HG03457 (cell line): ENCODE data around the gene TSPAN9.

Experiments
- ATAC-seq: cut with Tn5 transposase; IDR thresholded peaks from one replicate; pipeline ENCODE4 v1.9.1; 2021; ENCODE audit warnings: moderate number of reproducible peaks; ENCODE audit not compliant: unreplicated experiment

Gene TSPAN9

DNA sequence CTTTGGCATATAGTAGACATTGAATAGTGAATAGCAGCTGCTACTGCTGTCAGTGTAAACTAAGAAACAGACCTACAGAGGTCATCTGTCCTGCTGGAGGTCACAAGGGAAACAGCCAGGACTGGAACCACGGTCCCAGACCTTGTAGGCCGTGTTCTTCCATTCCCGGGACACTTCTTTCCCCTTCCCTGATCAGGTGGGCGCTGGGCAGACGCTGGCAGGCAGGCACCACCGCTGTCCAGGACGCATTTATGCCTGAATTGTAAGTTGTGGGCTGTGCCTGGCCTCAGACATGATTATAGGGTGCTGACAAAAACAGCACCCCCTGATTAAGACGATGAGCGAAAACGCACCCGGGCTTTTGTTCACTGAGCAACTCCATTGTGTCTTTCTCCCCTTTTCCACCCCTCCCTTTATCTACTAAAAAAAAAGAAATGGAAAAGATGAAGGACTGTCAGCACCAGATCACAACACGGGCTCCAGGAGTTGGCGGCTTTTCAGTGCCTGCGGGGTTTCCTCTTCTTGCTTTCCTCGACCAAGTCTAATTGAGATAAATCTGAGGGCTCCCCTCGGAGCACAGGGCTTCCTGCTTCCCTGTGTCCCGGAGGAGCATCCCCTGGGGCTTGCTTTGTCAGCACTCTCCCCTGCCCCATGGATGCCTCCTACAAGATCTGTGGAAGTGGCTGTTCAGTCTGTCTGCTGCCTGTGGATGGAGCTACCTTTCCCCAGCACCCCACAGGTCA lies 80.6 kb downstream of the TSPAN9 start:
- ATAC-seq, result no peak

DNA sequence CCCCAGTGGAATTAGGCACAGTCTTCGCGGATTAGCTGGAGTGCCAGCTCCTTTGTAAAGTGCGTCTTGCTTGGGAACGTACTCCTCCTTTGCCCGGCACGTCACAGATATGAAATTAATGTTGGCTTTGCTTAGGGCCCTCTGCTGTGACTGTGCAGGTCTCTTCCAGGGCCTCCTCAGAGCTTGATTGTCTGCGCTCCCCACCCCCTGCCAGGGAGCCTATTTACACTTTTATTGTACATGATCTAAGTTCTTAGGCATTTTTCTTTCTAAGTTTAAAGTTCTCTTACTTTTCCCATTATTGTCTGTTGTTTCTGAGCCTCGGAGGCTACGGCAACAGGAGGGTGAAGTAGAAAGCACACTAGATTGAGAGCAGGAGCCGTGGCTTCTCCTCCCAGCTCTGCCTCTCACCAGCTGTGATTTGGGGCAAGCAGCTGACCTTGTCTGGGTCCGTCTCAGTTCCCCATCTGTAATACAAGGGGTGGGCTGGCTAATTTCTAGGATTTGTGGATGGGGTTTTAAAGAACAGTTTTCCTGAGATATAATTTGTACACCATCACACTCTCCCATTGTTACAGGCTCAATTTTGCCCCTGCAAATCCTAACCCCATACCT lies 81.8 kb downstream of the TSPAN9 start:
- no peak for ATAC-seq

DNA sequence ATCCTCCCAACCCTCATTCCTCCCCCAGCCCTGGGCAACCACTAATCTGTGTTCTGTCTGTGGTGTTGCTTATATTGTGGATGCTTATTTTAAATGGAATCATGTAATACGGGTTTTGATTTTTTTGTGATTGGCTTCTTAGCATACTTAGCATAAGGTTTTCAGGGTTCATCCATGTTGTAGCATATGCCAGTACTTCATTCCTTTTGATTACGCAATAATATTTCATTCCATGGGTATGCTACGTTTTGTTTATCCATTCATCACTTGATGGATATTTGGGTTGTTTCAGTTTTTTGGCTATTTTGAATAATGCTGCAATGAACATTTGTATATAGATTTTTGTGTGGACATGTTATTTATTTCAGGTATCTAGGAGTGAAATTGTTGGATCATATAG lies 82.9 kb downstream of the TSPAN9 start:
- no peak for ATAC-seq

DNA sequence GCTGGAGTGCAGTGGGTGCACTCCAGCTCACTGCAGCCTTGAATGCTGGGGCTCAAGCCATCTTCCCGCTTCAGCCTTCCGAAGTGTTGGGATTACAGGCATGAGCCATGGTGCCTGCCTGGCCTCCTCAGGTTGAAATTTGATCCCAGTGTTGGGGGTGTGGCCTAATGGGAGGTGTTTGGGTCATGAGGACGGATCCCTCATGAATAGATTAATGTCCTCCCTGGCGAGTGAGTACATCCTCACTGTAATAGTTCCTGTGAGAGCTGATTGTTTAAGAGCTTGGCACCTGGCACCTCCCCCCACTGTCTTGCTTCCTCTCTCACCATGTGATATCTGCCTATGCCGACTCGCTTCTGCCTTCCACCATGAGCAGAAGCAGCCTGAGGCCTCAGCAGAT lies 84.7 kb downstream of the TSPAN9 start:
- ATAC-seq, result no peak

DNA sequence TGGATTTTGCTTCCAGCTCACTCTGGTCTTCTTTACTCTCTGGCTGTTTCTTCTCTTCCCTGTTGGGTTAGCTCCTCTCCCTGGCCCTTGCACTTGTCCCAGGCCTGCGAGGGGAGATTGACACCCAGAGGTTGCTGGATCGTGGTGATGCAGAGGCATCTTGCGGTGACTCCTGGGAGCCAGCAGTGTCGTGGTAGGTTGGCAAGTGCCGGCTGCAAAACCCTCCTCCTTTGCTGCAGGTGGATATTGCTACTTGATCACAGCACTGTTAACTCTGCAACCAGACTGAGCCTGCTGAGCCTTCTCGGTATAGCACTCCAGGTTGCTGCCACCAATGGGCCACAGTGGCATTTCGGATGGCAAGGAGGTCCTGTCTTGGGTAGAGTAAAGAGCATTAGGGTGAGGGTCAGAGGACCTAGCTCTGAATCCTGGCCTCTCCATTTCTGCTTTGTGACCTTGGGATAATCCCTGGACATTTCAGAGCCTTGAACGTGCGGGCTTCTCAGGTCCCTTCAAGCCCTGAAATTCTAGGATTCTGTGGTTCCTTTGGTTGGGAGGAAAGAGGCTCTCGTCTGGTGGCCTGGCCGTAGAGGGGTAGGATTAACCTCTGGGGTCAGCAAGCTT lies 87.4 kb downstream of the TSPAN9 start:
- ATAC-seq, result no peak

DNA sequence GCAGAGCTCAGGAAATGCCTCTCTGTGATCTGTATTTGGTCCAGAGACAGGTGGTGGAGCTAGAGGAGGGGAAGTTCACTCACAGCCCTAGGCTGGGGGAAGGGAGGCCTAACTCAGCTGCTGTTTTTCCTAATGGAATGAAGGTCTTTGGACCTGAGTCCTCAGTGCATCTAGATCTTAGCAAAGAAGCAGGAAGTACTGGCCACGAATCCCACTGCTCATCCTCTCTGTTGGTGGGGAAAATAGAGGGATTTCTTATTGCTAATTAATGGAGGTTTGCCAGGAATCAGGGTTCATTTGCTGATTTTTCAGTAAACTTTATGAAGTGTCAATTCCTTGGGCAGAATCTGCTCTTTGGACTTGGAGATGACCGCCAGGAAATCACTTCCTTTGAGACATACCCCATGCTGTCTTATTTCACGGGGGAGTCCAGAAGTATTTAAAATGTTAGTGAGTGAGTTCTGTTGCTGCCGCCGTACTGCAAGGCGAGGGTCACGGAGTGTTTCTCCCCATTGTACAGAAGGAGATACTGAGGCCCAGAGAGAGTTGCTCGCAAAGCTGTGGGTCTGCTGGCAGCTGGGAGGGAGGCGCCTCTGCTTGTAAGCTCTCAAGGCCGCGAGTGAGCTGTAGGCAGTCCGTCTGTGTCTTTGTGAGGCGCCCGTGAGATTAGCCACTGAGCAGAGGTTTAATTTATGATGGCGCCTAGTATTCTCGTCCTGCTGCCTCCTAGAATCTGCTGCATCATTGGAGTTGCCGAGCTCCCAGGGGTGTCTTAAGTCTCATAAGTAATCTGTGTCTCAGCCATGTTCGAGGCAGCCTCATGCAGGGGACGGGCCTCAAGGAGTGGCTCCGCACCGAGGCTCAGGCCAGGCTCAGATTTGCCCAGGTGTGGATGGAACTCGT lies 88.2 kb downstream of the TSPAN9 start:
- no peak for ATAC-seq

DNA sequence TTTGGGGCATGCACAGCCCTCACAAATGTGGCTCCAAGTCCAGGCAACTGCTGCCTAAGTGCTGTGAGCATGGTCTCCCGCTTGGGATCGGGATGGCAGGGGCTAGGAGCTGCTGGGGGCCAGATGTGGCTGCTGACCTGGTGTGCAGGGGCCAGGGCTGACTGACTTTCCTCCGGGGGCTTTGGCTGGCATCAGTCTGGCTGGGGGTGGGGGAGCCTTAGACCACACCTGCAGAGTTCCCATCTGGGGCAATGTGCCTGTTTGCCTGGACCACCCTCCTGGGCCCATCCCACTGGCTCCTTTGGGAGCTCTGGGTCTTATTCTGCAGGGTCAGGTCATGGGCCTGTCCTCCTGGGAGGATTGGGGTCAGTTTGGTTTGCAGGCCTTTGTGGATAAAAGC lies 90.5 kb downstream of the TSPAN9 start:
- ATAC-seq, result no peak

DNA sequence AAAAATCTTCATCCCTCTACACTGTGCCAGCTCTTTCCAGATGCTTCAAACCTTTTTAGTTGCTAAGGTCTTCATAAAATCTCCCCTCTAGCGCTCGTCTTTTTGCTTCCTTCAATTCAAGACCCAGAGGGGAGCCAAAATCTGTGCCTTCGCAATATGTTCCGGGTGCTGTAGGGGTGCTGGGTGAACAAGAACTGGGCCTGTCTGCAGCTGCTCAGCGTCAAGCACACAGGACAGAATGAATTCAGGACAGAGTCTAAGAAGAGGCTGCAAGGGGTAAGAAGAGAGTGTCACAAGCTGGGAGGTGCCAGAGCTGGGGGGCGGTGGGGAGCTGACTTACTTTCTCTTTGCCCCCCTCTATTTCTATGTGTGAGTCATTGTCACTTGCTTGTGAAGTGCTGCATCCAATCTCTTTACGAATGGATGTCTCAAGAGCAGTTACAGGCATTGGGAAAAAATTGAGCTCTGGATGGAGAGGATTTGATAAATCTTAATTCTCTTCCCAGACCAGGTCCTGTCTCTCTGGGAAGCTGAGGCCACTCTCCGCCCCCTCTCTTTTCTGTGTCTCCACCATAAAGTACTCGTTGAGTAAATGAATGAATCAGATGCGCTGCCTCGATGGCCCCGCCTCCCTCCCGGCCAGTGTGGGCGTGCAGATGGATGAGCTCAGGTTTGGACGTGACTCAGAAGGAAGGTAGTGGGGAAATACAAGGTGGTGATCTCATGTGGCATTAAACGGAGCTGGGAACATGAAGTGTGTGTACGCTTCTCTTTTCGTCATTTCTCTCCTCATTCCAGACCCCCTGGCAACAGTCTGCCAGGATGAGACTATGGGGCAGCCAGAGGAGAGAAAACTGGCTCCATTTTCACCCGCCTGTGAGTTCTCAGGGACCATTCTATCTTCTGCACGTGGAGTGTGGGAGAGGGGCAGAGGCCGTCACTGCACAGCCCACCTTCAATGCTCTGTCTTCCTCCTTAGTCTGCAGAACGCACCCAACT lies 91.3 kb downstream of the TSPAN9 start:
- no peak for ATAC-seq

DNA sequence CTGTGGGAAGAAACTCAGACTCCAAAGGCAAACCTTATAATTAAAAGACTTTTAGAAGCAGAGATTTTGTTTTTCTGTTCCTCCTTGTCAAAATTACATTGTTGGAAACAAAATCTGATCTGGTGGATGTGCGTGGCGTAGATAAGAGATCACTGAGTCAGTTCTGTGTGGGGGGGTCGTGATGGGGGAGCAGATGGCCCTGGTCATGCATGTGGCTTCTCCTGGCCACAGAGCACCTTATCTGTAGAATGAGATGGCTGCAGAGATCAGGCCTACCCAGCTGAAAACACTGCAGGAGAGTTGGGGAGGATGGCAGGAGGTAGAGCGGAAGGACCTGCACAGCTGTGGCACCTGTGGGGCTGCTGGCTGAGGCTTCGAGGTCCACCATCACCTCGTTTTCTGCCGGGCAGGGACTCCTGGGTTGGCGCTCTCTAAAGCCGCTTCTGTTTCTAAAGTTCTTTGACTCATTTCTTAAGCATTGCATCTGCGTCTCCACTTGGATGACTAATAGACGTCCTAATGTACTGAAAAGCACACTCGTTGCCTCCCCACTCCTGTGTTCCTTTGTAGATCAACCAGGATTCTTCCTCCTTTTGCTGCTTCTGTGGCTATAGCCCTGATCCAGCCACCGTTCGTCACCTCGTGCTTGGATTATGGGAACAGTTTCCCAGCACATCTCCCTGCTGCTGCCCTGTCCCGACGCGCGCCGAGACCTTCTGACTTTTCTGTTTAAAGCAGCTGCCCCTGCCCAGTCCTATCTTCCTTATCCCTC lies 93.4 kb downstream of the TSPAN9 start:
- ATAC-seq, result no peak

DNA sequence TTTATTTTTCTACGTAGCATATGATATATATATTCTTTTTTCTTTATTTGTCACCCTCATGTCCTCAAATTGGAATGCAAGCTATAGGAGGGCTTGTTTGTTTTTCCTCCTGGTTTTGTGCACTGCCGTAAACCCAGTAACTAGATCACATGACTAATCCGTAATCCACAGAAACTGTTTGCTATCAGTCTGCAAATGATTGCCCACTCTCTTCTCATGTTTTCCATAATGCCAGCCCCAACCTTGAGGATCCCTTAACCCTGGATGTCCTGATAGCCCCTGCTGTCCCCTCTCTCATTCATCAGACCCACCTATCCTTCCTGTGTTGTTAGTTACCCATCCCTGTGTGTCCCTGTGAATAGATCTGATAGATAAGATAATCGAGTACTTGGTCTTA lies 94.0 kb downstream of the TSPAN9 start:
- ATAC-seq, result no peak

DNA sequence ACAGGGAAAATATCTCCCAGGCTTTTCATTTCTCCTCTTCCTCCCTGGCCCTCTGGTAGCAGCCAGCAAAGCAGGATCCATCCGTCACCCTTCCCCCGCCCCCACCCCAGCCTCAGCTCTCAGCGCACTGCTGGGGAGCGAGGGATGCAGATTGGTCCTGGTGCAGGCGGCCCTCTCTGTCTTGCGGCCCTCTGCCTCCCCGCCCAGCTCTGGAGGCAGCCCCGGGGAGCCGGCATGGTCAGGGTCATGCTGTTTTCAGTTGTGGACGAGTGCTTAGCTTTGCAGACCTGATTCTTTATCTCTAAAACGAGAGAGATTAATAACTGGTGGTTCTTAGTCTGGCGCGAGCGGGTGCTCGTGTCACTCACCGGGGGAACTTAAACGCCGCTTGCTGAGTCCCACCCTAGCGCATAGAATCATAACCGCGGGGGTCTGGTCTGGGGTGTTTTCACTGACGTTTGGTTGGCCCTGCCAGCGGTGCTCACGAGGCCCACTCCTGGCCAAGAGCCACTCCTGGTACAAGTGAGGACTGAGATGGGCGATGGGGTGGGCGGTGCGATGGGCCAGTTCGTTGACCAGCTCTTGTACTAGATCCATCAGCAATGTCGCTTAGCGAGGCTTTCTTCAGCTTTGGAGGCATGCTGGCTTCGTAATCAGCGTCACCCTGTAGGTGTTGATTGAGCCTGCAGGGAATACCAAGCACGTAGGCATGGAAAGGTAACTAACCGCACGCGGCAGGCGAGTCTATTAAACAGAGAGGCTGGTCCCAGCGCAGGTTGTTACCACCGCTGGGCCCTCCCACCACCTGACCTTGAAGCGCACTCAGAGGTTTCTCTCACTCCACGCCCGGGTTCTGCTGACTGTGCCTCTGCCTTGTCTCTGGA lies 95.2 kb downstream of the TSPAN9 start:
- no peak for ATAC-seq

DNA sequence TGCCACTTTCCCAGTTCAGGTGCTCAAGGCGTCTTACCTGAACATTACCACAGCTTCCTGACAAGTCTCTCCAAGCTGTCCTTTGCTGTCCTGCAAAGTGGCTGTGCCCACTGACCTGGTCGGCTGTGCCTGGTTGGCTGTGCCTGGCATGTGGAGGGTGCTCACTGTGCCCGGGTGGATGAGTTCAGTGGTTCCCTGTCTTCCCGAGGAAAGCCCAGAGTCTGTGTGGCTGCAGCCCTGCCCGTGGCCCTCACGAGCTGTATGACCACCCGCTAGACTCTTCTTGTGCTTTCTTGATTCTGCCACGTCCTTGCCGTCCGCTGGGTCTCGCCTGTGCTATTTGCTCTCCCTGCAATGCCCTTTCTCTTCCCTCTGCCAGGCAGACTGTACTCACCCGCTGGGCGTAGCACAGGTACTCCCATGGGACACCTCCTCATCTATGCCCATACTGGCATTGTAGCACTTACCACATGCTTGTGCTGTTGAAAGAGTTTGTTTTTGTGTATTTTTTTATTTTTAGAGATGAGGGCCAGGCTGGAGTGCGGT lies 95.9 kb downstream of the TSPAN9 start:
- no peak for ATAC-seq

DNA sequence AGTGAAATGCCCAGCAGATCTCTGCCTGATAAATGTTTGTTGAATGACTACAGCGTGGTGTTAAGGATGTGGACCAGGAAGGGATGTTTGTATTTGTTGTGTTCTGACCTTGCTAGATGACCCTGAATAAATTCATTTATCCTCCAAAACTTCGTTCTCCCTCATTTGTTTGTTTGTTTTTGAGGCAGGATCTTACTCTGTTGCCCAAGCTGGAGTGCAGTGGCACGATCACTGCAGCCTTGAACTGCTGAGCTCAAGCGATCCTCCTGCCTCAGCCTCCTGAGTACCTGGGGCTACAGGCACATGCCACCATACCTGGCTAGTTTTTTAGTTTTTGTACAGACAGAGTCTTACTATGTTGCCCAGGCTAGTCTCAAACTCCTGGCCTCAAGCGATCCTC lies 96.7 kb downstream of the TSPAN9 start:
- ATAC-seq, result no peak

DNA sequence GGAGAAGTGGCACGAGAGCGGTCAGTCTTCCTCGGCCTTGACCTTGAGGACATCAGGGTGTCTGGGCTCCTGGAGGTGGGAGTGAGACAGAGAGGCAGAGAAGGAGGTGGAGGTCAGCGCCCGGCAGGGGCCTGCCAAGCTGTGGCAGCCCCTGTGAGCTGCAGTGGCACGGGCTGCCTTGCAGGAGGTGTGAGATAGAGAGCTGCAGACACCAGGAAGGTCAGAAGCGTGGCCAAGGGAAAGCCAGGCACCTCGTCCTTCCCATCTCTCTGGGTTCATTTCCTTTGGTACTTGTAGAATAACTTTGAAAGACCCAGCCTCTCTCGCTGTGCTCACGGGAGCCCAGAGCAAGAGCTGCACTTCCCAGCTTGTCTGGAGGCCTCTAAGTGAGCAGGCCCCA lies 98.1 kb downstream of the TSPAN9 start:
- no peak for ATAC-seq

DNA sequence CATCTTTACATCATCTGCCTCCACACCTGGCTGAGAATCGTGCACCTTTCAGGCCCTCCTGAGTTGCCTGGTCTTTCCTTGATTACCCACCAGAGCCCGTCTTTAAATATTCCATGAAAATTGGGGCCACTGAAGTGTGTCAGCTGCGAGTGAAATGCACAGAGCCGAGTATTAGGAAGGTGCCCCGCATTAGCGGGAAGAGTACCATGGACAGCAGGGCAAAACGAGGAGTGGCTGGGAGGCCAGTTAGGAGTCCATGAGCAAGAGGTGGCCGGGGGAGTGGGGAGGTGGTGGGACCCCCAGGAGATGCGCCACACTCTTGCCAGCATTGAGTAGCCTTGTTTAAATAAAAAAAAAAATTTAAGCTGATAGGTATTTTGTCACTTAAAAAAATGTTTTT lies 99.6 kb downstream of the TSPAN9 start:
- ATAC-seq, result no peak

DNA sequence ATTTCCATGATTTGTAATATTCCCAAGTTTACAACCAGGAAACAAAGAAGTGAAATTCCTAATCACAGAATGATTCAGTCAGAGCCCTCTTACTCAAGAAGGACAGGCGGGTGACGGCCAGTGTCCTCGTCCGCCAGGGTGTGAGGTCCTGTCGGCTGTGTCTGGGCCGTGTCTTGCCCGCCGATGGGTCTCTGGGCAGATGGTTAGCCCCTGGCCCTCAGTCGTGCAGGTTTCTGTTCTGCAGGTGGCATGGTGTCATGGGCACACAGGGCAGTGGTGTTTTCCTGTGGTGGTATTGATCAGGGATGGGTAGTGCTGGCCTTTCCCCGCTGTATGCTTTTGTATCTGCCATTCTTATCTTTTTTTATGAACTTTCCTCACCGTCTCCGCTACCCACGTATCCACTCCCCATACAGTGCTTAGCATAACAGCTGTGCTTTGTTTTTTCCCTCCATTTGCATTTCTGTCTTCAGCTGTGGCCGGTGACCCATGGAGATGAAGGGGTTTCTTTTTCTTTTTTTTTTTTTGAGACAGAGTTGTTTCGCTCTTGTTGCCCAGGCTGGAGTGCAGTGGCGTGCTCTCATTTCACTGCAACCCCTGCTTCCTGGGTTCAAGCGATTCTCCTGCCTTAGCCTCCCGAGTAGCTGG lies 100.7 kb downstream of the TSPAN9 start:
- ATAC-seq, result no peak

DNA sequence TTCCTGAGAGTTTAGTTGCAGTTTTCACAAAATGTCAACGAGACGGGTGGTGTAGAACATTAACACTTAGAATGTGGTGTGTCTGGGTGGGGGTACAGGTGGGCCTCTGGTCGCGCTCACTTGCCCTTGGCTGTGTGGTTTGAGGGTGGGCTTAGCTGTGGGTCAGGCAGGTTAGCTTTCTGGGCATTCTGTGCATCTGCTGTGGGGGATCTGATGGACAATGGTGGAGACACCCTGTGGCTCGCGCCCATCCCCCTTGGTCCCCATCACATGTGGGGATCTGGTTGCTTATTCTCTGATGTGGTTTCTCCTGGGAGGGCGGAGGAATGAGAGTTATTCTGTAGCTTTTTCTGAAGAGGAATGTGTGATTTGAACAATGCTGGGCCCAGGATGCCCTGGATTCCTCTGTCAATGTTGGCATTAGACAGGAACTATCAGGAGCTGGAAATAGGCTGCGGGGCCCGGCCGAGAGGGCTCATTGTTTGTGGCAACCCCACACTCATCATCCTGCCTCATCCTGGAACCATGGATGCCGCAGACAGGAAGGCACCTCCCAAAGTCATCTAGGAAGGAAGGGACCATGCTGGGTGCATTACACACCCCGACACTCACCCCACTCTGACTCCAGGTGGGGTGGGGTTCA lies 101.6 kb downstream of the TSPAN9 start:
- no peak for ATAC-seq
